OCI-LY7 (cell line): ENCODE data around the gene FTO.

Experiments used
- EZH2phosphoT487 ChIP-seq: fragments of 200-600 bp; sonication (generic); IDR thresholded peaks from 2 replicates; pipeline ENCODE4 v1.6.1; 2018; ENCODE audit warnings: low read depth, borderline replicate concordance, mild to moderate bottlenecking, mixed run types, antibody characterized with exemption, low read length, moderate library complexity, mixed read lengths
- TF ChIP-seq, protein P1 (sequence below): fragments of 200-600 bp; sonication (generic); conservative IDR thresholded peaks from 2 replicates; pipeline ENCODE4 v1.5.1; 2014; ENCODE audit warnings: mild to moderate bottlenecking, antibody characterized with exemption, low read length, moderate library complexity, mixed read lengths

DNA sequence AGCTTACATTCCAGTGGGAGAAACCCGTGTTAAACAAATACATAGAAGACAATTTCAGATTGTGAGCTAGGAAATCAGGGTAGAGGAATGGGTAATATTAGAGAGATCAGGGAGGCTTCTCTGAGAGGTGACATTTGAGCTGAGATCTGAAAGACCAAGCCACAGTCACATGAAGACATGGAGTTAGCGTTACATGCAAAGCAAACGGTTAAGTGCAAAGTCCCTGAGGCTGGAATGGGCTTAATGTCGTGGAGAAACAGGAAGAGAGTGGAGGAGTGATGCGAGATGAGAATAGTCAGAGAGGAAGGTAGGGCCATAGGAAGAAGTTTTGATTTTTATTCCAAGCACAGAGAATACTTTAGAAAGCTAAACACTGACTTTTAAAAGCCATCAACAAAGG lies 336.5 kb downstream of the FTO start:
- TF ChIP-seq, protein P1, sequence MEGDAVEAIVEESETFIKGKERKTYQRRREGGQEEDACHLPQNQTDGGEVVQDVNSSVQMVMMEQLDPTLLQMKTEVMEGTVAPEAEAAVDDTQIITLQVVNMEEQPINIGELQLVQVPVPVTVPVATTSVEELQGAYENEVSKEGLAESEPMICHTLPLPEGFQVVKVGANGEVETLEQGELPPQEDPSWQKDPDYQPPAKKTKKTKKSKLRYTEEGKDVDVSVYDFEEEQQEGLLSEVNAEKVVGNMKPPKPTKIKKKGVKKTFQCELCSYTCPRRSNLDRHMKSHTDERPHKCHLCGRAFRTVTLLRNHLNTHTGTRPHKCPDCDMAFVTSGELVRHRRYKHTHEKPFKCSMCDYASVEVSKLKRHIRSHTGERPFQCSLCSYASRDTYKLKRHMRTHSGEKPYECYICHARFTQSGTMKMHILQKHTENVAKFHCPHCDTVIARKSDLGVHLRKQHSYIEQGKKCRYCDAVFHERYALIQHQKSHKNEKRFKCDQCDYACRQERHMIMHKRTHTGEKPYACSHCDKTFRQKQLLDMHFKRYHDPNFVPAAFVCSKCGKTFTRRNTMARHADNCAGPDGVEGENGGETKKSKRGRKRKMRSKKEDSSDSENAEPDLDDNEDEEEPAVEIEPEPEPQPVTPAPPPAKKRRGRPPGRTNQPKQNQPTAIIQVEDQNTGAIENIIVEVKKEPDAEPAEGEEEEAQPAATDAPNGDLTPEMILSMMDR: no peak
- TF ChIP-seq EZH2phosphoT487: no peak
